ENCODE results near the gene DNAH17.

GRCh38 chr17:78493853-78494695 lies 83.1 kb downstream of the DNAH17 start:
- TF ChIP-seq REST (IDR thresholded peaks at IDR 0.05; ENCODE audit: insufficient read depth in 1 of 2, low read depth in 2 of 2, low read length in 1 of 2) (no peak), CTCF (IDR thresholded peaks at IDR 0.05) (no peak), POLR2AphosphoS5 (IDR thresholded peaks at IDR 0.05; ENCODE audit: low read depth, low read length) (no peak)
